ENCODE measurements around the gene IQSEC1.

Gene IQSEC1

GRCh38 chr3:12897381-12898289, 175.6 kb downstream of the IQSEC1 start:
- TF ChIP-seq GATA3 (IDR thresholded peaks at IDR 0.05; ENCODE audit: low read depth, low read length) (no peak), GATA2 (IDR thresholded peaks at IDR 0.05; ENCODE audit: low read depth, low read length) (no peak)

GRCh38 chr3:12896063-12896985, 176.9 kb downstream of the IQSEC1 start:
- no peak for TF ChIP-seq GATA2 (IDR thresholded peaks at IDR 0.05; ENCODE audit: low read depth, low read length)
- no peak for TF ChIP-seq GATA3 (IDR thresholded peaks at IDR 0.05; ENCODE audit: low read depth, low read length)

- TF ChIP-seq GATA2 (IDR thresholded peaks at IDR 0.05; ENCODE audit: low read depth, low read length) (no peak), GATA3 (IDR thresholded peaks at IDR 0.05; ENCODE audit: low read depth, low read length) (no peak)
Observed at GRCh38 chr3:12895391-12896062, 177.7 kb downstream of the IQSEC1 start.

GRCh38 chr3:12894629-12895028, 178.6 kb downstream of the IQSEC1 start:
- TF ChIP-seq GATA2 (IDR thresholded peaks at IDR 0.05; ENCODE audit: low read depth, low read length) (no peak), GATA3 (IDR thresholded peaks at IDR 0.05; ENCODE audit: low read depth, low read length) (no peak)

- TF ChIP-seq GATA2 (IDR thresholded peaks at IDR 0.05; ENCODE audit: low read depth, low read length) (no peak), GATA3 (IDR thresholded peaks at IDR 0.05; ENCODE audit: low read depth, low read length) (no peak)
Observed at GRCh38 chr3:12893852-12894251, 179.4 kb downstream of the IQSEC1 start.

GRCh38 chr3:12893247-12893646, 180.0 kb downstream of the IQSEC1 start:
- no peak for TF ChIP-seq GATA2 (IDR thresholded peaks at IDR 0.05; ENCODE audit: low read depth, low read length)
- no peak for TF ChIP-seq GATA3 (IDR thresholded peaks at IDR 0.05; ENCODE audit: low read depth, low read length)

- no peak for TF ChIP-seq GATA3 (IDR thresholded peaks at IDR 0.05; ENCODE audit: low read depth, low read length)
- TF ChIP-seq GATA2 (IDR thresholded peaks at IDR 0.05; ENCODE audit: low read depth, low read length), result no peak
Observed at GRCh38 chr3:12892840-12893189, 180.4 kb downstream of the IQSEC1 start.

- TF ChIP-seq GATA3 (IDR thresholded peaks at IDR 0.05; ENCODE audit: low read depth, low read length) (no peak), GATA2 (IDR thresholded peaks at IDR 0.05; ENCODE audit: low read depth, low read length) (no peak)
Observed at GRCh38 chr3:12891985-12892839, 181.0 kb downstream of the IQSEC1 start.

GRCh38 chr3:12891391-12891984, 181.7 kb downstream of the IQSEC1 start:
- TF ChIP-seq GATA3 (IDR thresholded peaks at IDR 0.05; ENCODE audit: low read depth, low read length) (no peak), GATA2 (IDR thresholded peaks at IDR 0.05; ENCODE audit: low read depth, low read length) (no peak)

GRCh38 chr3:12890610-12891390, 182.4 kb downstream of the IQSEC1 start:
- TF ChIP-seq GATA2 (IDR thresholded peaks at IDR 0.05; ENCODE audit: low read depth, low read length) (no peak), GATA3 (IDR thresholded peaks at IDR 0.05; ENCODE audit: low read depth, low read length) (no peak)

GRCh38 chr3:12886736-12887135, 186.5 kb downstream of the IQSEC1 start:
- TF ChIP-seq GATA2 (IDR thresholded peaks at IDR 0.05; ENCODE audit: low read depth, low read length), result no peak
- no peak for TF ChIP-seq GATA3 (IDR thresholded peaks at IDR 0.05; ENCODE audit: low read depth, low read length)

GRCh38 chr3:12886106-12886679, 187.0 kb downstream of the IQSEC1 start:
- TF ChIP-seq GATA3 (IDR thresholded peaks at IDR 0.05; ENCODE audit: low read depth, low read length) (no peak), GATA2 (IDR thresholded peaks at IDR 0.05; ENCODE audit: low read depth, low read length) (no peak)
